ENCODE data around the gene PACS2.

The PACS2 gene

DNA sequence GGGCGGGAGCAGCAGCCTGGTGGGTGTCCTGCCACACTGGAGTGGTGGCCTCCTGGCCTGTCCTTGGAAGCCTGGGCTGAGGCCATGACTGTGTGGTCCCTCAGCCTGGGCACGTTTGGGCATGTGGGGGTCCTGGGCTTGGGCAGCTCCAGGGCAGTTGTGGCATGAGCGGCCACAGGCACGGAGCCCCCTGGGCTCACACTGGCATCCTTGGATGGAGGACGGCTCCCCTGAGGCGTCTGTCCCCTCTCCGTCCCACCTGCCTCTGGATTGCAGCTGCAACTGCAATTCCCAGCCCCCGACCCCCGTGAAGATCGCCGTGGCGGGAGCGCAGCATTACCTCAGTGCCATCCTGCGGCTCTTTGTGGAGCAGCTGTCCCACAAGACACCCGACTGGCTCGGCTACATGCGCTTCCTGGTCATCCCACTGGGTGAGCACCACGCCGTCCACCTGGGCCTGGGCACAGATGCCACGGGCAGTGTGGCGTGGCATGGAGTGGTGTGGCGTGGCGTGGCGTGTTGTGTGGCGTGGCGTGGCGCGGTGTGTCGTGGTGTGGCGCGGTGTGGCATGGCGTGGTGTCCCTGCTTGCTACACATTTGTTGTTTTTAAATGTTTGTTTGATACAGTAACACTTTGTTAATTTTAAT is 68.7 kb downstream of the PACS2 start:
- DNase-seq (ENCODE audit: insufficient read length, low spot score): no peak
- TF ChIP-seq, protein P1, sequence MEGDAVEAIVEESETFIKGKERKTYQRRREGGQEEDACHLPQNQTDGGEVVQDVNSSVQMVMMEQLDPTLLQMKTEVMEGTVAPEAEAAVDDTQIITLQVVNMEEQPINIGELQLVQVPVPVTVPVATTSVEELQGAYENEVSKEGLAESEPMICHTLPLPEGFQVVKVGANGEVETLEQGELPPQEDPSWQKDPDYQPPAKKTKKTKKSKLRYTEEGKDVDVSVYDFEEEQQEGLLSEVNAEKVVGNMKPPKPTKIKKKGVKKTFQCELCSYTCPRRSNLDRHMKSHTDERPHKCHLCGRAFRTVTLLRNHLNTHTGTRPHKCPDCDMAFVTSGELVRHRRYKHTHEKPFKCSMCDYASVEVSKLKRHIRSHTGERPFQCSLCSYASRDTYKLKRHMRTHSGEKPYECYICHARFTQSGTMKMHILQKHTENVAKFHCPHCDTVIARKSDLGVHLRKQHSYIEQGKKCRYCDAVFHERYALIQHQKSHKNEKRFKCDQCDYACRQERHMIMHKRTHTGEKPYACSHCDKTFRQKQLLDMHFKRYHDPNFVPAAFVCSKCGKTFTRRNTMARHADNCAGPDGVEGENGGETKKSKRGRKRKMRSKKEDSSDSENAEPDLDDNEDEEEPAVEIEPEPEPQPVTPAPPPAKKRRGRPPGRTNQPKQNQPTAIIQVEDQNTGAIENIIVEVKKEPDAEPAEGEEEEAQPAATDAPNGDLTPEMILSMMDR (IDR thresholded peaks at IDR 0.05; ENCODE audit: insufficient read depth, missing control alignments): no peak
- no peak for FAIRE-seq

DNA sequence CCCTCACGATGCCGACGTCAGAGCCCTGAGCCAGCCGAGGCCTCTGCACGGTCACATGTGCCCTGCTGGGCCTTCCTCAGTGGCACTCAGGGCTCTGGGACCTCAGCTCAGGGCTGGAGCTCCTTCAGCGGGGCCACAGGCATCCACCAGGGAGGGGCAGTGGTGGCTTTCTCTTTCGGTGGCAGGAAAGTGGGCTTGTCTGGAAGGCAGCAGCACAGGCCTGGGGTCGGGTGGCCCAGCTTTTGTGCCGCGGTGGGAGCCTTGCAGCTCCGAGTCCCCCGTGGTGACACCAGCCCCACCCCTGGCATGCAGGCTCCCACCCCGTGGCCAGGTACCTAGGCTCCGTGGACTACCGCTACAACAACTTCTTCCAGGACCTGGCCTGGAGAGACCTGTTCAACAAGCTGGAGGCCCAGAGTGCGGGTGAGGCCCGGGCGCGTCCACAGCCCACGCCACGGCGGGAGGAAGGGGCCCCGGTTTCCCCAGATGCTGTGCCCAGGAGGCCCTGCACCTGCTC is 69.6 kb downstream of the PACS2 start:
- FAIRE-seq (no peak), DNase-seq (ENCODE audit: insufficient read length, low spot score) (no peak)
- TF ChIP-seq, protein P1 (IDR thresholded peaks at IDR 0.05; ENCODE audit: insufficient read depth, missing control alignments): no peak

DNA sequence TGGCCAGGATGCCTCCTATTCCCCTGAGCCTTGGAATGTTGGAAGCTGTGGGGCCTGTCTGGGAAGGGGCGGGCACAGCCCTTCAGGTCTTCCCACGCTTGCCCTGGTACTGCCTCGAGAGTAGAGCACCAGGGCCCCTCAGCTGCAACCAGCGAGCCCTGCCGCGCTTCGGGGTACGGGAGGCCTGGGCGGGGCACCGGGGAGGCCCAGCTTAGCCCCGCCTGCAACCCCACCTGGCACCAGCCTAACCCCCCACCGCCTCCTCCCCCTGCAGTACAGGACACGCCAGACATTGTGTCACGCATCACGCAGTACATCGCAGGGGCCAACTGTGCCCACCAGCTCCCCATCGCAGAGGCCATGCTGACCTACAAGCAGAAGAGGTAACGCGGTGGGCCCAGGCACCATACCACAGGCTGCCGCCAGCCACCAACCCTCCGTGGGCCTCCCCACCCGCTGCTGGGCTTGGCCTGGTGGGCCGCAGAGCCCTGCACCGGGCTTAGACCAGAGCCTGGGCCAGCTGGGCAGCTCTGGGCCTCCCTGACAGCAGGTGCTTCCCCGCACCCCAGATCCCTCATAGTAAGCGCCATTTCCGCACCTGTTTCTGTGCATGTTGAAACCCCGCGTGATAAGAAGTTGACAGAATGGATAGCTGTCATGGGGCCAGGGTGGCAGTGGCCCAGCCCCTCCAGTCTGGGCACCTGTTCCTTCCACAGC is 70.2 kb downstream of the PACS2 start:
- TF ChIP-seq, protein P1 (IDR thresholded peaks at IDR 0.05; ENCODE audit: insufficient read depth, missing control alignments): no peak
- DNase-seq (ENCODE audit: insufficient read length, low spot score) (no peak), FAIRE-seq (no peak)

DNA sequence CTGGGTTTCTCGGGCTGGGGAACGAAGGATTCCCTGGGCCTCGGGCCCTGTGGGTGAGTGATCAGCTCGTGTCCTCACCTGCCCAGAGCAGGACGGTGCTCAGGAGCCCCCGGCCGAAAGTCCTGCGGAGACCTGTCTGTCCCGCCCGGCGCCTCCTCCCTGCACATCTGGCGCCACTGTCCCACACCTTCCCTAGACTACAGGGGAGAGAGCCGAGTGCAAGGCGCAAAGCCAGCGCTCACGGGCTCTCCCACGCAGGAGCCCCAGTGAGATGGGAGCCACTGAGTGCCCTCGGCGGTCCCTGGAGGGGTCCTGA is 70.7 kb downstream of the PACS2 start:
- no peak for DNase-seq (ENCODE audit: insufficient read length, low spot score)
- no peak for FAIRE-seq
- TF ChIP-seq, protein P1 (IDR thresholded peaks at IDR 0.05; ENCODE audit: insufficient read depth, missing control alignments): no peak

DNA sequence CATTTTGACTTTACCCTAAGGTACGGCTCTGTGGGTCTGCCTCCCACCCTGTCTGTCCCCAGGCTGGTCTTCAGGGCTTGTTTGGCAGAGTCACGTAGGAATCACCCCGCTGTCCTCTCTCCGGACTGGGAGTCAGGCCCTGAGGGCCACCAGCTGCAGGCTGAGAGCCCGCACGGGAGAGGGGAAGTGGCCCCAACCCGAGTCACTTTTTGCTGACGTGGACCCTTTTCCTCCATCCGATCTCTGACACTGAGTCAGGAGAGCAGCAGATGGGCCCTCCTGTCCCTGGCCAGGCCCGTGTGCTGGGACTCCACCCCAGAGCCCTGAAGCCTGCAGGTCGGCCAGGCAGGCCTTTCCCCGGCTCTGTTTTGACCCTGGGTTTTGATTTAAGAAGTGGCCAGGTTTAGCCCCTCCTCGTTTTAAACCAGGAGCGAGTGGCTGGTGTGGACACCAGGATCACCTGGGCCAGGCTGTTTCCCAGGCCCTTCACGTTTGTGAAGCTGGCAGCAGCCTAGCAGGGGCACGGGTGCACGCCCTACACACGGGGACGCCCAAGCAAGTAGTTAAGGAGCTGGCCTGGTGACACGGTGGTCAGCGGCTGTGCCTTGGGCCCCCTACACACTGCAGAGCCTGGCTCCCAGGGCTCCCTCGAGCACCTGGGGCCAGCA is 71.3 kb downstream of the PACS2 start:
- TF ChIP-seq, protein P1 (IDR thresholded peaks at IDR 0.05; ENCODE audit: insufficient read depth, missing control alignments): no peak
- FAIRE-seq (no peak), DNase-seq (ENCODE audit: insufficient read length, low spot score) (no peak)

DNA sequence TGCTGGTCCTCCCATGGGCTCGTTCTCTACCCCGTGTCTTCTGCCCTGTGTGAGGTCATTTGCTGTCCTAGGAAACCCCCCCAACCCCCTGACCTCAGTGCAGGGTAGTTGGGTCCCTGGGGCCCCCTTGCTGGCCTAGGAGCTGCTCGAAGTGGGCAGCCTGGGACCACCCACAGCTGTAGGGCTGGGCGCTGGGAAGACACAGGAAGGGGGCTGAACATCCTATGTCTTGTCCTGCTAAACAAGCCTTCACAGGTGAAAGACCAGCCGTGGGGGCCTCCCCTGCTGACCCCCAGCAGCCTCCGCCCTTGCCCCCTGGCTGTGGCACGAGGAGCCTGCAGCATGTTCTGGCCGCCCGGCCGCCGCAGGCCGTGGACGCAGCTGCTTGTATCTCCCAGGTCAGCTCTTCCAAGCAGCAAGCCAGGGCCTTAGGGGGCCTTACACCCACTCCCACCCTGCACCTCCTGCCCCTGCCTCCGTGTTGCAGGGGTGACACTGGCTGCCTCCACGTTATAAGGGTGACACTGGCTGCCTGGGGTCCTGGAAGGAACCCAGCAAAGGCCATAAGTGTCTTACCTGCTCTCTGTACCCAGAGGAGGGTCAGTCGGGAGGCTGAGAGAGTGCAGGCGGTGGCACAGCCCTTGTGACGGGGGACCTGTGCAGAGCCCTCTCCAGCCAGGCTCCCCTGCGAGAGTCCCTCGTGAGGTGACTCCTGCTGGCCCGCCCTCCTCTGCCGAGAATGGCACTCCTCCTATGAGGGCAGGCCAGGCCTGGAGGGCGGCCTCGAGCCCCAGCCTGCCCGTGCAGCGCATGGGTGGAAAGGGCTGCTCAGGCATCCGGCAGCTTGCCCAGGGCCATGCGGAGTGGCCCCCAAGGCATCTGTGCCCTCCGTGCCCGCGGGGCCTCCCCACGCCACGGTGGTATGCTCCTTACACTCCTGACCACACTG is 72.3 kb downstream of the PACS2 start:
- FAIRE-seq (no peak), DNase-seq (ENCODE audit: insufficient read length, low spot score) (no peak)
- TF ChIP-seq, protein P1 (IDR thresholded peaks at IDR 0.05; ENCODE audit: insufficient read depth, missing control alignments): no peak

Measured in D721Med (cell line).